C4-2B (cell line): ENCODE measurements around the gene NT5C3A.

Source experiments
- CTCF ChIP-seq: fragments of 450-650 bp; conservative IDR thresholded peaks from 2 replicates; pipeline ENCODE4 v1.5.1; 2017; ENCODE audit warnings: mild to moderate bottlenecking
- ZFX ChIP-seq: fragments of 450-650 bp; IDR thresholded peaks from 2 replicates; pipeline ENCODE4 v1.6.1; 2017

GRCh38 chr7:33039903-33040292 is 22.7 kb downstream of the NT5C3A start:
- TF ChIP-seq CTCF (no peak), ZFX (no peak)
